H1 (cell line): ENCODE measurements around the gene TAF12. TPM values are rescaled to one million over a fixed set of nuclear protein-coding genes. Genes with fewer than 3 reads are reported as not detected.

Experiments used
- CTCF ChIA-PET: fragments of 300-600 bp; sonication (Branson Sonifier 250); formaldehyde crosslinking; loops from one replicate; lab custom pipeline; 2021; ENCODE audit not compliant: partially characterized antibody; lab: Charles Lee
- POLR2A ChIA-PET: fragments of 300-600 bp; sonication (Branson Sonifier 250); formaldehyde crosslinking; loops from one replicate; lab custom pipeline; 2021; ENCODE audit warnings: inconsistent platforms; ENCODE audit not compliant: partially characterized antibody; lab: Charles Lee
- DNase-seq, 2 experiments: peaks; one replicate each; pipeline versions ENCODE4 v3.0.0 to v3.0.0-alpha.2; 2010 to 2022; ENCODE audit warnings: low spot score in 2 of 2, low read depth in 1 of 2, mixed read lengths in 1 of 2
- FAIRE-seq: peaks from 2 replicates; lab custom pipeline; 2011; peaks lifted over from hg19 to GRCh38; lab: Jason Lieb, UNC
- H2AFZ ChIP-seq: 2 replicates; pipeline ENCODE4 v1.8.1; 2012; ENCODE audit warnings: low read length, inconsistent platforms
- H2AK5ac ChIP-seq: 2 replicates; pipeline ENCODE4 v1.6.1; 2013; ENCODE audit warnings: low read depth, low read length
- H2BK120ac ChIP-seq: replicated peaks from 2 replicates; pipeline ENCODE3; 2013; ENCODE audit warnings: low read depth, low read length, inconsistent platforms
- H2BK12ac ChIP-seq: 2 replicates; pipeline ENCODE4 v1.6.1; 2013; ENCODE audit warnings: low read depth, low read length
- H2BK15ac ChIP-seq: 2 replicates; pipeline ENCODE4 v1.6.1; 2013; ENCODE audit warnings: low read length
- H2BK20ac ChIP-seq: 2 replicates; pipeline ENCODE4 v1.6.1; 2013; ENCODE audit warnings: low read length
- H2BK5ac ChIP-seq: 2 replicates; pipeline ENCODE4 v1.6.1; 2013; ENCODE audit warnings: low read depth, low read length
- H3K14ac ChIP-seq: 2 replicates; pipeline ENCODE4 v1.6.1; 2013; ENCODE audit warnings: inconsistent platforms; ENCODE audit not compliant: insufficient read length
- H3K18ac ChIP-seq: 2 replicates; pipeline ENCODE4 v1.6.1; 2013; ENCODE audit warnings: low read length; ENCODE audit errors: extremely low read depth
- H3K23ac ChIP-seq: 2 replicates; pipeline ENCODE4 v1.6.1; 2013; ENCODE audit warnings: inconsistent platforms; ENCODE audit not compliant: insufficient read length
- H3K23me2 ChIP-seq: 2 replicates; pipeline ENCODE4 v1.6.1; 2013; ENCODE audit warnings: low read depth, low read length
- H3K27ac ChIP-seq: 2 replicates; pipeline ENCODE4 v1.6.1; 2011; ENCODE audit warnings: low read depth, low read length, inconsistent platforms
- H3K27me3 ChIP-seq, 4 experiments: replicated peaks in 1 of 4; 1 replicate in 1 of 4; 2 replicates in 3 of 4; pipeline versions ENCODE4 v1.6.1 to v1.8.1; 2011 to 2013; ENCODE audit warnings: low read length in 3 of 4, mild to moderate bottlenecking in 3 of 4, inconsistent platforms in 2 of 4, mixed read lengths in 2 of 4, moderate library complexity in 1 of 4; ENCODE audit not compliant: control insufficient read depth in 3 of 4, insufficient read depth in 3 of 4; ENCODE audit errors: extremely low read depth in 1 of 4
- H3K36me3 ChIP-seq, 4 experiments: 2 replicates each; pipeline versions ENCODE4 v1.6.1 to v1.8.1; 2011 to 2013; ENCODE audit warnings: mild to moderate bottlenecking in 4 of 4, low read length in 3 of 4, moderate library complexity in 2 of 4, control low read depth in 1 of 4, inconsistent platforms in 1 of 4; ENCODE audit not compliant: insufficient read depth in 4 of 4, control insufficient read depth in 2 of 4
- H3K4ac ChIP-seq: replicated peaks from 2 replicates; pipeline ENCODE3; 2013; ENCODE audit warnings: low read length, low read depth, mixed read lengths, inconsistent platforms; ENCODE audit not compliant: insufficient read length
- H3K4me1 ChIP-seq, 4 experiments: replicated peaks in 1 of 4; 1 replicate in 1 of 4; 2 replicates in 3 of 4; pipeline versions ENCODE4 v1.6.1 to v1.8.1; 2011 to 2013; ENCODE audit warnings: low read length in 3 of 4, inconsistent platforms in 2 of 4, mixed read lengths in 1 of 4; ENCODE audit not compliant: insufficient read depth in 4 of 4, control insufficient read depth in 3 of 4
- H3K4me2 ChIP-seq, 2 experiments: 2 replicates each; pipeline versions ENCODE4 v1.6.1 to v1.8.1; 2011 to 2013; ENCODE audit warnings: low read depth in 2 of 2, low read length in 2 of 2, control low read depth in 1 of 2, inconsistent platforms in 1 of 2, mild to moderate bottlenecking in 1 of 2; ENCODE audit not compliant: insufficient read depth in 1 of 2
- H3K4me3 ChIP-seq, 4 experiments: fragments of 200-600, 300-600 bp in 1 of 4; sonication (generic), shearing (Covaris generic), sonication (Bioruptor Twin) in 1 of 4; 2 replicates each; pipeline versions ENCODE4 v1.5.1 to v1.8.1; 2011 to 2016; ENCODE audit warnings: low read length in 4 of 4, low read depth in 3 of 4, control low read depth in 2 of 4, inconsistent platforms in 2 of 4, mild to moderate bottlenecking in 2 of 4, mixed read lengths in 1 of 4, moderate library complexity in 1 of 4; ENCODE audit not compliant: insufficient read depth in 2 of 4; ENCODE audit errors: extremely low read depth in 1 of 4
- H3K56ac ChIP-seq: replicated peaks from 2 replicates; pipeline ENCODE3; 2013; ENCODE audit warnings: low read depth, mild to moderate bottlenecking, mixed read lengths, low read length, inconsistent platforms; ENCODE audit not compliant: insufficient read length
- H3K79me1 ChIP-seq: 2 replicates; pipeline ENCODE4 v1.6.1; 2013; ENCODE audit warnings: low read depth, low read length, control low read depth
- H3K79me2 ChIP-seq, 2 experiments: 2 replicates each; pipeline versions ENCODE4 v1.6.1 to v1.8.1; 2012 to 2013; ENCODE audit warnings: low read length in 2 of 2, mild to moderate bottlenecking in 2 of 2, inconsistent platforms in 1 of 2; ENCODE audit not compliant: insufficient read depth in 2 of 2, control insufficient read depth in 1 of 2
- H3K9ac ChIP-seq, 4 experiments: replicated peaks in 1 of 4; 1 replicate in 1 of 4; 2 replicates in 3 of 4; pipeline versions ENCODE4 v1.6.1 to v1.8.1; 2011 to 2013; ENCODE audit warnings: low read depth in 3 of 4, low read length in 3 of 4, control low read depth in 2 of 4, mild to moderate bottlenecking in 2 of 4, moderate library complexity in 2 of 4, inconsistent platforms in 1 of 4; ENCODE audit errors: extremely low read depth in 1 of 4
- H3K9me3 ChIP-seq, 2 experiments: 2 replicates each; pipeline versions ENCODE4 v1.6.1 to v1.8.1; 2012 to 2013; ENCODE audit warnings: mild to moderate bottlenecking in 2 of 2, moderate library complexity in 2 of 2, control low read depth in 1 of 2, inconsistent platforms in 1 of 2, low read depth in 1 of 2, low read length in 1 of 2, mixed read lengths in 1 of 2; ENCODE audit not compliant: insufficient read depth in 2 of 2
- H4K20me1 ChIP-seq, 2 experiments: replicated peaks in 1 of 2; 2 replicates each; pipeline versions ENCODE3 to v1.8.1; 2011 to 2013; ENCODE audit warnings: inconsistent platforms in 2 of 2, low read length in 2 of 2, mild to moderate bottlenecking in 1 of 2; ENCODE audit not compliant: insufficient read depth in 2 of 2, control insufficient read depth in 1 of 2
- H4K5ac ChIP-seq: 2 replicates; pipeline ENCODE4 v1.6.1; 2013; ENCODE audit warnings: low read length, low read depth, mixed read lengths, inconsistent platforms; ENCODE audit not compliant: insufficient read length
- H4K8ac ChIP-seq: 2 replicates; pipeline ENCODE4 v1.8.0; 2013; ENCODE audit warnings: mild to moderate bottlenecking, moderate library complexity, low read length, inconsistent platforms; ENCODE audit not compliant: insufficient read depth; ENCODE audit errors: extremely low read depth
- H4K91ac ChIP-seq: replicated peaks from 2 replicates; pipeline ENCODE3; 2013; ENCODE audit warnings: low read length, mixed read lengths, inconsistent platforms; ENCODE audit not compliant: insufficient read length
- CEBPB ChIP-seq: IDR thresholded peaks from 2 replicates; pipeline ENCODE4 v1.6.1; 2012; ENCODE audit warnings: low read depth, low read length
- EGR1 ChIP-seq: IDR thresholded peaks from 2 replicates; pipeline ENCODE4 v1.6.1; 2011; ENCODE audit warnings: low read depth, low read length, borderline replicate concordance
- GABPA ChIP-seq: IDR thresholded peaks from 2 replicates; pipeline ENCODE4 v1.6.1; 2011; ENCODE audit warnings: mild to moderate bottlenecking, low read length, moderate library complexity, borderline replicate concordance; ENCODE audit not compliant: insufficient read depth
- SIRT6 ChIP-seq: IDR thresholded peaks from one replicate; pipeline ENCODE4 v1.7.1; 2012; ENCODE audit warnings: low read length, inconsistent platforms
- WGBS, 2 experiments: shearing (Covaris generic) in 1 of 2; methylation state at CpG; one replicate each; pipeline versions ENCODE4 v1.1.6 to v1.1.7; 2013 to 2015; ENCODE audit warnings: low lambda C conversion rate in 2 of 2, mixed read lengths in 2 of 2, inconsistent platforms in 1 of 2, low coverage in 1 of 2, missing lambda C conversion rate in 1 of 2; ENCODE audit not compliant: insufficient replicate concordance in 2 of 2, insufficient coverage in 1 of 2, insufficient read length in 1 of 2; ENCODE audit errors: extremely low coverage in 1 of 2, missing lambda C conversion rate in 1 of 2; 5-methylcytosine and 5-hydroxymethylcytosine counted together
- polyA plus RNA-seq, 7 experiments: library from polyadenylated mRNA; depleted of rRNA in 3 of 7; stranded (reverse) in 5 of 7; unstranded in 2 of 7; fragments of >200 nt in 5 of 7; fragments of 200-250 nt in 2 of 7; gene quantifications; 1 replicate in 5 of 7; 2 replicates in 1 of 7; 4 replicates in 1 of 7; pipeline versions ENCODE4 v1.2.1 to v1.2.3, GENCODE V29; 2011 to 2013; ENCODE audit warnings: missing spikeins in 2 of 7, mixed read lengths in 2 of 7
- total RNA-seq: library from RNA; stranded (reverse); fragmentation: NEBNext Ultra II Directional; extraction: Animal tissue kit (Norgen Biotek cat#: 25700); gene quantifications from 2 replicates; pipeline ENCODE4 v1.2.1, GENCODE V29; 2021

Gene TAF12
- total and polyA plus RNA-seq, 2 of the 8 experiments (the other 6 are each of a cell fraction or from before 2014, with no cell fraction given), result 25.1 to 27.2 TPM

DNA sequence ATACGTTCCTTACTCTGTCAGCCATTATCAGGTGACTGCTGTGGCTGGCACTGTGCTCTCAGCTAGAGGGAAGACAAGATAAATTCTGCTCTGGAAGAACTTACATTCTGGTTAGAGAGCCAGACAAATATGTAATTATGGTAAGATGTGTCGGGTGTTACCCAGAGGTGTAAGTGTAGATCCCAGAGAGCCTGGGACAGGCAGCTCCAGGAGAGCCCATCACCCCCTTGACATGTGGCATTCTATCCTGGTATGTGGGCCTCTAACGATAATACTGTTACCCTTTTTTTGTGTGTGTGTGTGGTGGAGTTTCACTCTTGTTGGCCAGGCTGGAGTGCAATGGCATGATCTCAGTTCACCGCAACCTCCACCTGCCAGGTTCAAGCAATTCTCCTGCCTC is 71.0 kb downstream of the TAF12 start:
- Histone ChIP-seq H2BK120ac (no peak overlapping the region), H2BK5ac (no peak overlapping the region), H3K23ac (no peak overlapping the region), H2BK12ac (no peak overlapping the region), H3K27me3 (no peaks in the 10 kb centered on the region), H3K4me3 (no peak overlapping the region), H3K9me3 (no peaks in the 10 kb centered on the region), H2AFZ (no peak overlapping the region), H3K4me1 (no peaks in the 10 kb centered on the region), H3K18ac (no peak overlapping the region), H3K9ac (no peak overlapping the region), H4K5ac (no peak overlapping the region), H3K79me2 (no peaks in the 10 kb centered on the region), H2BK15ac (no peak overlapping the region), H4K91ac (no peak overlapping the region), H2BK20ac (no peak overlapping the region), H3K79me1 (no peaks in the 10 kb centered on the region), H2AK5ac (no peak overlapping the region), H4K20me1 (peaks cover 0 to 1% of the 10 kb centered on the region in 2 experiments), H3K36me3 (peaks cover 8 to 45% (median 28%) of the 10 kb centered on the region in 4 experiments; a peak in 6 of 8 replicates), H3K4me2 (no peak overlapping the region), H3K23me2 (no peaks in the 10 kb centered on the region), H3K56ac (no peak overlapping the region), H3K14ac (no peak overlapping the region), H4K8ac (no peak overlapping the region; the same call in 1 of the 2 replicates), H3K4ac (no peak overlapping the region), H3K27ac (no peak overlapping the region)
- POLR2A ChIA-PET, result interaction anchor here (0.9 to 29.3 kb wide), 5 partner anchors 4 to 52 kb away, joined by 3 to 660 read pairs (median 552); partner anchors contain the start of genes RCC1 and TRNAU1AP
- 95% methylated on average over 4 of the region's 4 CpGs; no CpG with 5 or more reads in 1 of the 2 experiments for WGBS, 2 experiments
- TF ChIP-seq CEBPB (no peak), SIRT6 (no peak), GABPA (no peak), EGR1 (no peak)
- CTCF ChIA-PET, result no interaction called here
- DNase-seq (no peak), FAIRE-seq (no peak)
